Fibroblast of villous mesenchyme (primary cell): Measurements from ENCODE around the gene DAAM2. TPM values are rescaled to one million over a fixed set of nuclear protein-coding genes. Genes with fewer than 3 reads are reported as not detected.

ENCODE experiments used
- DNase-seq: peaks from one replicate; pipeline ENCODE4 v3.0.0-alpha.2; 2010; ENCODE audit warnings: low read depth
- H3K4me3 ChIP-seq: 2 replicates; pipeline ENCODE4 v1.5.1; 2011; ENCODE audit warnings: low read depth, mild to moderate bottlenecking, low read length
- CTCF ChIP-seq: IDR thresholded peaks from 2 replicates; pipeline ENCODE4 v1.5.1; 2012; ENCODE audit warnings: low read depth, mild to moderate bottlenecking, low read length; ENCODE audit not compliant: insufficient read depth
- total RNA-seq: library from RNA; depleted of rRNA; stranded (reverse); fragments of >200 nt; gene quantifications from 2 replicates; pipeline ENCODE4 v1.2.3, GENCODE V29; 2012

The DAAM2 gene
- total RNA-seq, 1 donor = 13.8 TPM

DNA sequence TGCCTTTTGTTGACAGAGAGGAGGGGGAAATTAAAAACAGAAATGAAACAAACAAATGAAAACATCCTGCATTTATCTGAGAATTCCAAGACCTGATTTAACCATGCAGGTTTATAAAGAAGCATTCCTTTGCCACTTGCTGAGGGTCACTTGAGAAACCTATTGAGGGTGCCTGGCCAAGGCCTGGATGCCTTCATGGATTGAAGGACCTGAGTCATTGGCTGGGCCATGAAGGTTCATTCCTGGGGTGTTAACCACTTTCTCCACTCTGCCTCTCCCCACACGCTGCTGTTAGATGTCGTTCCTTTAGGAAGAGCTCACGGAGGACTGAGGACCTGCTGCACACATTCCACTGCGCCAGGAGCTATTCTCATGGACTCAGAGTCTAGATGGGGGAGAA lies 49.7 kb downstream of the DAAM2 start:
- TF ChIP-seq CTCF = no peak
- no peak overlapping the region for H3K4me3 ChIP-seq
- no peak for DNase-seq

- DNase-seq = no peak
- no peak overlapping the region for H3K4me3 ChIP-seq
- TF ChIP-seq CTCF = peak; percentile 6
Observed at GRCh38 chr6:39843305-39844020, 51.3 kb downstream of the DAAM2 start.

- no peak overlapping the region for H3K4me3 ChIP-seq
- no peak for TF ChIP-seq CTCF
- no peak for DNase-seq
Observed at GRCh38 chr6:39844866-39845265, 52.7 kb downstream of the DAAM2 start.

GRCh38 chr6:39847221-39847620 lies 55.0 kb downstream of the DAAM2 start:
- DNase-seq = no peak
- no peak overlapping the region for H3K4me3 ChIP-seq
- no peak for TF ChIP-seq CTCF

- no peak for TF ChIP-seq CTCF
- no peak for DNase-seq
- no peak overlapping the region for H3K4me3 ChIP-seq
Observed at GRCh38 chr6:39848171-39848570, 56.0 kb downstream of the DAAM2 start.

DNA sequence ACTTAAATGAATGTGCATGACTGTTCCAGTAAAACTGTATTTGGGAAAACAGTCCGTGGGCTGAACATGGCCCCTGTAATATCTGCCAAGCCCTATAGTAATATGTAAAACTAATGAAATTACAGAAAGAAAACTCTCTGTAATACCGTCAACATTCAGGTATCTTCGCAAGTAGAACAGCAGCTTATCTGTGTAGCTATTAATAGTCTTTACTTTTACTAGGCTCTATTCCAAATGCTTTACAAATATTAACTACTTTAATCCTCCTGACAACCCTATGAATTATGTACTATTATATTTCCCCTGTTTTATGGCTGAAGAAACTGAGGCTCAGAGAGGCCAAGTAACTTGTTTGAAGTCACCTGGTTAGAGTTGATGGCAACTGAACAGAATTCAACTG lies 57.1 kb downstream of the DAAM2 start:
- no peak overlapping the region for H3K4me3 ChIP-seq
- TF ChIP-seq CTCF = no peak
- no peak for DNase-seq

GRCh38 chr6:39849764-39850163 lies 57.6 kb downstream of the DAAM2 start:
- no peak overlapping the region for H3K4me3 ChIP-seq
- TF ChIP-seq CTCF = no peak
- peak; percentile 20 for DNase-seq
